ENCODE data around the gene UBXN7.
"Not testable (repeated sequence)": the region's sequence is repeated elsewhere in the genome, so short reads cannot be mapped to it uniquely, and the experiment has no call there.

UBXN7 gene

DNA sequence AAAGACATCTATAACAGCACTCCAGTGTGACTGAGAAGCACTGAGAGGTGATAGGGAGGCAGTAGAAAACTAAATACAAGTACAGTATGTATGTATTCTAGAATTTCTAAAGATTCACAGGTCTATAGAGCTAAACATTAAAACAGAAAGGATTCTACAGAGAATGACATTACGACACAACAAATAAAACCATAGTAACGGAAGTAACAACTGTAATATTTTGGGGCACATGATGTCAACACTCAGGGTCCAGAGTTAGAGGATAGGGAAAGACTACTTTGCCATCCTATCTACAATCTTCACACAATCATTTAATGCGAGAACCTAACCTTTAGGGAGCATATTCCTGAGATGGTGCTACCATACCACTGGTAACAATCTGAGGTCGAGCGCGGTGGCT is 13.6 kb downstream of the UBXN7 start:
- DNase-seq = no peak

DNA sequence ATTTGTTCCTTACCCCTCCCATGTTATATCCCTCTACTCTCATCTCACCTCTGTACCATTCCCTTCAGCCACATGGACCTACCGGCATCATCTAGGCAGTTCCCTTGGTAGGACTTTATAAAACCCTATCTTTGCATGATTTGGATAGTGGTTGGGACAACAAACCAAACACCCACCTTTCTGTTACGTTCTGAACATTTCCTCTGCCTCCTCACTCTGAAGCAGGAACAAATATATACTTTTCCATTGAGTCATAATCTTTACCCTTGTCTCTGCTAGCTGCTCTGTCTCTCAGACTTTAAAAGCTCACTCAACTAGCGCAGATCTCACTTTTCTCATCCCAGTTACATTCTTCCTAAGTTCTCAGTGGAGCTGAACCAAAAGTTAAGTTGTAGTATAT is 17.8 kb downstream of the UBXN7 start:
- no peak for DNase-seq

DNA sequence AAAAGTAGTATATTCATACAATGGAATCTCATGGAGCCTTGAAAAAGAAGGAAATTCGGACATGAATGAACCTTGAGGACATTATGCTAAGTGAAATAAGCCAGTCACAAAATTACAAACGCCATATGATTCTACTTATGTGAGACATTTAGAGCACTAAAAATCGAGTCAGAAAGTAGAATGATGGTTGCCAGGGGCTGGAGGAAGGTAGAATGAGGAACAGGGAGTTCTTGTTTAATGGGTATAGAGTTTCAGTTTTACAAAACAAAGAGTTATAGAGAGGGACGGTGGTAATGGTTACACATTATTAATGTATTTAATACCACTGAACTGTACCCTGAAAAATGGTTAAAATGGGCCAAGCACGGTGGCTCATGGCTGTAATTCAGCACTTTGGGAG is 19.5 kb downstream of the UBXN7 start:
- no peak for DNase-seq

DNA sequence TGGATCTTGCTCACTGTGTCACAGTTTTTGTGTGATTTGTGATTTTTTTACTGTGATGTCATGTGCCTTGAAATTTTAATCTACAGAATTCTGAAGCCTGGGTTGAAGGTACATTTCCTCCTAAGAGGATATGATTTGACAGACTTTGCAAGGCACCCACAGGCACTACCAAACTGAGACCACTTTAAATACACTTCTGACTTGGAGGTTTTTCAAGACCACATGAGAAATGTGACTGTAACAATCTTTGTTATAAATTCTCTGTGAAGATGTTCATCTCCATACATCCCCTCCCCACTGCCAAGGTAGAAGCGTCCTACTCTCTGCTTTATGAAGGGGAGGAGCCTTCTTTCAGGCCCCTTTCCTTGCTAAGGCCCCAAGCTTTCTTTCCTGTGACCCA is 22.8 kb downstream of the UBXN7 start:
- DNase-seq = no peak

DNA sequence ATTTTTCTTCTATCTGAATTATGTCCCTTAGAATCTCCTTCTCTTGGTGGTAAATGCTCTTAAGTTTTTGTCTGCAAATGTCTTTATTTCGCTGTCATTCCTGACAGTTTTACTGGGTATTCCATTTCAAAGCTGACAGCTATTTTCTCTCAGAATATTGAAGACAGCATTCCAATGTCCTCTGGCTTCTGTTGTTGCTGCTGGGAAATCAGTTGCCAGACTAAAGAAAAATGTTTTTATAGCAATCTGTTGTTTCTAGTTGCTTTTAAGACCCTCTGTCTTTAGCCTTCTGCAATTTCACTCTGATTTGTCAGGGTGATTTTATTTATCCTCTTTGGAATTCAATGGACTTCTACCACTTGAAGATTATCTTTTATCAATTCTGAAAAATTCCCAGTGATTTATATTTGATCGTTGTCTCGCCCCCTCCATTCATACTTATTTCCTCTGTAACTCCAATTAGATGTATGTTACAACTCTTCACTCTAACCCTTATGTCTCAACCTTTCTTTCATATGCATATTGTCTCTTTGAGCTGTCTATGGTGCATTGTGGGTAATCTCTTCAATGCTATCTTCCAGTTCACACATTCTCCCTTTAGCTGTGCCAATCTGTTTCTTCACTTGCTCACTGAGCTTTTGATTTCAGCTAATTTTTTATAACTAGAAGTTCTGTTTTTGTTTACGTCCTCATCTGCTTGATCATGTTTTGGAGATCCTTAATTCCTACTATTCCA is 23.5 kb downstream of the UBXN7 start:
- no peak for DNase-seq

DNA sequence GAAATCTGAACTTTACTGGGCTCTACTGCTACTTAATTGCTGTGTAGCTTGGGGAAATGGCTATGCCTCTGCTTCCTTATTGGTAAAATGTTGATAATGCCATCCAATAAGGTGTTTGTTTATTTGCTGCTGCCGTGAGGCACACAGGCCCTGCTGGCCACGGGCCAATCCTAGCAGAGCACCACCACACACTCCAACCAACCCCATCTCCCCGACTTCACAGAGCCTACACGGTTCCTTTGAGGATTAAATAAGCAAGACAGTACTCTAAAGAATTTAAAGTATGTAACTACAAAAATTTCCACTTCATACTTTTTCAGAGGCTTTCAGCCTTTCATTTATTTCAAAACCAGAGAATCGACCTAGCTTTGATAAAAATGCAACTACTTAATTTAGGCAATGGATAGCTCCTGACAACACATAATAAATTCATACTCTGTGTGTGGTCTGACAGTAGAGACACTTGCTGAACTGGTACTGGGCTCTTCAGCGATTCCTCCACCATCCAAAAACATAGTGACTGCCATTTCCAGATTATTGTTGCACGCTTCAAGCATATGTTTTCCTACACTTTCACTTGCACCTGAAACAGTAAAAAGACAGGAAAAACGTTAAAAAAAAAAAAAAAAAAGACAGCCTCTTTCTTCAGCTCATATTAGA is 25.3 kb downstream of the UBXN7 start:
- no peak for DNase-seq

DNA sequence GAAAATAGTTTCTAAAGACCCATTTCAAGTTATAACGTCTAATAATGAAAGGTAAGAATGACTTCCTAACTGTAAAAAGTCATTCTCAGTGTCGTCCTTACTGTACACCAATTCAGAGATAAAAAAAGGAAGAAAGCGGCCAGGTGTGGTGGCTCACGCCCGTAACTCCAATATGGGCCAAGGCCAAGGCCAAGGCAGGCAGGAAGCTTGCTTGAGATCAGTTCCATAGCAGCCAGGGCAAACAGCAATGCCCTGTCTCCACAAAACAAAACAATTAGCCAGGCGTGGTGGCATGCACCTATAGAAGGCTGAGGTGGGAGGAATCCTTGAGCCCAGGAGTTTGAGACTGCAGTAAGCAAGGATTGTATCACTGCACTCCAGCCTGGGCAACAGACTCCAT is 31.9 kb downstream of the UBXN7 start:
- no peak for DNase-seq

DNA sequence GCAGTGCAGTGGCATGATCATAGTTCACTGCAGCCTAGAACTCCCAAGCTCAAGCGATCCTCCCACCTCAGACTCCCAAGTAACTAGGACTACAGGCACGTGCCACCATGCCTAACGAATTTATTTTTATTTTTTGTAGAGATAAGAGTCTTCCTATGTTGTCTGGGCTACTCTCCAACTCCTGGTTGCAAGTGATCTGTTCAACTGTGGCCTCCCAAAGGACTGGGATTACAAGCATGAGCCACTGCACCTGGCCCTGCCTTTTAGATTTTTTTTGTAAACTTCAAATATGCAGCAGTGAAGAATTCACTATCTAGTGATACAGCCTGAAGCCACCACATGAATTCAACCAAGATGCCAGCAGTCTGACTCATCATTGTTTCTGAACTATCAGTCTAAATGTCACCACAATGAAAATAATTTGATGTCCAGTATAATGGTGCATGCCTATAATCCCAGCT is 32.7 kb downstream of the UBXN7 start:
- no peak for DNase-seq

DNA sequence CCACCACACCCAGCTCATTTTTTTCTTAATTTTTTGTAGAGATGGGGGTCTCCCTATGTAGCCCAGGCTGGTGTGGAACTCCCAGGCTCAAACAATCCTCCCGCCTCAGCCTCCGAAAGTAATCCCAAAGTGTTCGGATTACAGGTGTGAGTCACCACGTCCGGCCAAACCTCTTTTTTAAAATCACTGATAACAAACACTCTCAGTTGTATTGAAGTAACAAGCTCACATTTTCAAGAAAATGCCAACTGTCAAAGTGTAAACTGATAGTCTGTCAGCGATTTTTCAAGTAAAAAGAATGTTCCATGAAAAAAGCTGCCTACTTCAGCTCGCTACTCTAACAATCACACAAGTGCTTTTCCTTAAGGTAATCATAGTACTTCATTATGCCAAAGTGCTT is 33.4 kb downstream of the UBXN7 start:
- no peak for DNase-seq

DNA sequence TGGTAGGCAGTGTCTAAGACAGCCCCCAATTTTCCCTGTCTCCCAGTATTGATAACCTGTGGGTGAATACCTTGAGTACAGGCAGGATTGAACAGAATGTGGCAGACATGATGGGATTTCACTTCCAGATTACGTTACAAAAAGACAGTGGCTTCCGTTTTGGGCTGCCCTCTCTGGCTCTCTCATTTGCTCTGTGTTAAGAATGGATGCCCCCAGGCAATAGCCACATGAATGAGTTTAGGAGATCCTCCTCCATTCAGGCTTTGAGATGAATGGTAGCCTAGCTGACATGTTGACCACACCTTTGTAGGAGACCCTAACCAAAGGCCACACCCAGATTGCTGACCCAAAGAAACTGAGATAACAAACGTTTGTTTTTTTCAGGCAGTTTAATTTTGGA is 34.3 kb downstream of the UBXN7 start:
- no peak for DNase-seq

DNA sequence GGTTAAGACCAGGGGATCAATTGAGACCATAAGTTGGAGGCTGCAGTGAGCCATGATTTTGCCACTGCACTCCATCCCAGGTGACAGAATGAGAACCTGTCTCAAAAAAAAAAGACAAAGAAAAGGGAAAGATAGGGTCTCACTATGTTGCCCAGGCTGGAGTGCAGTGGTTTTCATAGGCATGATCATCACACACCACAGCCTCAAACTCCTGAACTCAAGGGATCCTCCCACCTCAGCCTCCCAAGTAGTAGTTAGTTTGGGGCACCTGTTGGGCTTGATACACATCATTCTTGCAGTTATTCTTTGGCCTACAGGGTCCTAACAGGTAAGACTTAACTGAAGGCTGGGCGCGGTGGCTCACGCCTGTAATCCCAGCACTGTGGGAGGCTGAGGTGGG is 42.1 kb downstream of the UBXN7 start:
- no peak for DNase-seq

DNA sequence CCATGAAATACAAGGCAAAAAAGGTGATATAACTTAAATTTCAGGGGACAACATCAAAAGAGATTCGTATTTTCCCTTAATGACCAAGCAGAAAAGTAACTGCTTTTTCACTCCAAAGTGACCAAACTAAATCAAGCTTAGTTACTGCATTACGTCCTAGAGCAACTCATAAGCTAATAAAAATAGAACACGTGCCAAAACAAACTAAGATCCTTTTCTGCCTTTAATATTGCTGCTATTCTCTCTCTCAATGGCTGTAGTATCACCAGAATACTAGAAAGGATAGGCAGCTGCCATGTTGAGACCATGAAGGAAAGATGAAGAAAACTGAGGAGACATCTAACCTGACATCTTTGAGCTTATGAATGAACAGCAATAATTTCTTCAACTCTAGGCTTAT is 43.3 kb downstream of the UBXN7 start:
- DNase-seq = no peak

DNA sequence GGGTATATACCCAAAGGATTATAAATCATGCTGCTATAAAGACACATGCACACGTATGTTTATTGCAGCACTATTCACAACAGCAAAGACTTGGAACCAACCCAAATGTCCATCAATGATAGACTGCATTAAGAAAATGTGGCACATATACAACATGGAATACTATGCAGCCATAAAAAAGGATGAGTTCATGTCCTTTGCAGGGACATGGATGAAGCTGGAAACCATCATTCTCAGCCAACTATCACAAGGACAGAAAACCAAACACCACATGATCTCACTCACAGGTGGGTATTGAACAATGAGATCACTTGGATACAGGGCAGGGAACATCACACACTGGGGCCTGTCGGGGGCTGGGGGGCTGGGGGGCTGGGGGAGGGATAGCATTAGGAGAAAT is 44.3 kb downstream of the UBXN7 start:
- DNase-seq = not testable (repeated sequence)

DNA sequence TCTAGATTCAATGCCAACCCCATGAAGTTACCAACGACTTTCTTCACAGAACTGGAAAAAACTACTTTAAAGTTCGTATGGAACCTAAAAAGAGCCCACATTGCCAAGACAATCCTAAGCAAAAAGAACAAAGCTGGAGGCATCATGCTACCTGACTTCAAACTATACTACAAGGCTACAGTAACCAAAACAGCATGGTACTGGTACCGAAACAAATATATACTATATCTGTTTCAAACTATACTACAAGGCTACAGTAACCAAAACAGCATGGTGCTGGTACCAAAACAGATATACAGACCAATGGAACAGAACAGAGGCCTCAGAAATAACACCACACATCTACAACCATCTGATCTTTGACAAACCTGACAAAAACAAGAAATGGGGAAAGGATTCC is 45.4 kb downstream of the UBXN7 start:
- not testable (repeated sequence) for DNase-seq

DNA sequence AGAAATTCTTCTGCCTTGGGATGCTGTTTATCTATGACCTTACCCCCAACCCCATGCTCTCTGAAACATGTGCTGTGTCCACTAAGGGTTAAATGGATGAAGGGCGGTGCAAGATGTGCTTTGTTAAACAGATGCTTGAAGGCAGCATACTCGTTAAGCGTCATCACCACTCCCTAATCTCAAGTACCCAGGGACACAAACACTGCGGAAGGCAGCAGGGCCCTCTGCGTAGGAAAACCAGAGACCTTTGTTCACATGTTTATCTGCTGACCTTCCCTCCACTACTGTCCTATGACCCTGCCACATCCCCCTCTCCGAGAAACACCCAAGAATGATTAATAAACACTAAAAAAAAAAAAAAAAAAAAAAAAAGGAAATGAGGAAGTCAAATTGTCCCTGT is 46.2 kb downstream of the UBXN7 start:
- DNase-seq = not testable (repeated sequence)

DNA sequence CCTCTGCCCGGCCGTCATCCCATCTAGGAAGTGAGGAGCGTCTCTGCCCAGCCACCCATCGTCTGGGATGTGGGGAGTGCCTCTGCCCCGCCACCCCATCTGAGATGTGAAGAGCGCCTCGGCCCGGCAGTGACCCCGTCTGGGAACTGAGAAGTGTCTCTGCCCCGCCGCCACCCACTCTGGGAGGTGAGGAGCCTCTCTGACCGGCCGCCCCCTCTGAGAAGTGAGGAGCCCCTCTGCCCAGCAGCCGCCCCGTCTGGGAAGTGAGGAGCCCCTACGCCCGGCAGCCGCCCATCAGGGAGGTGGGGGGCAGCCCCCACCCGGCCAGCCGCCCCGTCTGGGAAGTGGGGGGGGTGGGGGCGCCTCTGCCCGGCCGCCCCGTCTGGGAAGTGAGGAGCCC is 46.8 kb downstream of the UBXN7 start:
- not testable (repeated sequence) for DNase-seq

DNA sequence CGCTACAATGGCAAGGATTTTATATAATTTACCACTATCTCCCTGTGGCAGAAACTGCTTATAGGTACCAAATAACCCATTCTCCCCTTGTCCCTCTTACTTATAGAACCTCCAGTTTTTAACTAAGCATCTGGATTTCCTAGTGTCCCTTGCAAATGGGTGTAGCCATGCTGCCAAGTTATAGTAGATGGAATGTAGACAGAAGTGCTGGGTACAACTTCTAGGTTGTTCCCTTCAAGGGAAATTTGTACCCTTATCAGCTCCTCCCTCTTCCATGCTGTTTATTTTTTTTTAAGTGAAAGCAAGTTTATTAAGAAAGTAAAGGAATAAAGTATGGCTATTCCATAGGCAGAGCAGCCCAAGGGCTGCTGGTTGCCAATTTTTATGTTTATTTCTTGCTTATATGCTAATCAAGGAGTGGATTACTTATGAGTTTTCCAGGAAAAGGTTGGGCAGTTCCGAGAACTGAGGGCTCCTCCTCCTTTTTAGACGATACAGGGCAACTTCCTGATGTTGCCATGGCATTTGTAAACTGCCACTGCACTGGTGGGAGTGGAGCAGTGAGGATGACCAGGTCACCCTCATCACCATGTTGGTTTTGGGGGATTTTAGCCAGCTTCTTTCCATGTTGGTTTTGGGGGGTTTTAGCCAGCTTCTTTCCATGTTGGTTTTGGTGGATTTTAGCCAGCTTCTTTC is 53.9 kb downstream of the UBXN7 start:
- DNase-seq = no peak

DNA sequence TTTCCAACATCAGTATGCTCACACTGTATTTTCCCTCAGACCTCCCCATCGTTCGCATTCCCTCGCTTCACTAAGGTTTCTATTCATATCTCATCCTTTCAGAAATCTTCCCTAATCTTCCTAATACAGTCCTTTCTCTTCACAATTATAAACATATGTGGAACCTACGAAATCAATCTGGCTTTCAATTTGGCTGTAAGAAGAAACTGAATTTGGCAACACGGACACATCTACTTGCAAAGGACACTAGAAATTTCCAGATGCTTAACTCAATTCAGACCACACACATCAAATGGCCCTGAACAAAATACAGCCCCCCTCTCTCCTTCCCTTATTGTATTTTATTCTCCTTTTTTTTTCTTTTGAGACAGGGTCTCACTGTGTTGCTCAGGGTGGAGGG is 54.9 kb downstream of the UBXN7 start:
- no peak for DNase-seq

DNA sequence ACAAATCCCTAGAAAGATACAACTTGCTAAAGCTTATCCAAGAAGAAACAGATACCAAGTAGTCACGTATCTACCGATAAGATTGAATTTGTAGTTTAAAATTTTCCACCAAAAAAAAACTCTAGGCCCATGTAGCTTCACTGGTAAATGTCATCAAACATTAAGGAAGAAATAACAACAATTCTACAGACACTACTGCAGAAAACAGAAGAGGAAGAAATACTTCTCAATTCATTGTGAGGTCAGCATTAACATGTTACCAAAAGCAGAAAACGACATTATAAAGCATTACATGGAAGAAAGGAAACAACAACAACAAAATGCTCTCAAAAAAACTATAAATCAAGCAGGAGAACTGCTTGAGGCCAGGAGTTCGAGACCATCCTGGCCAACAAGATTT is 66.5 kb downstream of the UBXN7 start:
- DNase-seq = no peak

DNA sequence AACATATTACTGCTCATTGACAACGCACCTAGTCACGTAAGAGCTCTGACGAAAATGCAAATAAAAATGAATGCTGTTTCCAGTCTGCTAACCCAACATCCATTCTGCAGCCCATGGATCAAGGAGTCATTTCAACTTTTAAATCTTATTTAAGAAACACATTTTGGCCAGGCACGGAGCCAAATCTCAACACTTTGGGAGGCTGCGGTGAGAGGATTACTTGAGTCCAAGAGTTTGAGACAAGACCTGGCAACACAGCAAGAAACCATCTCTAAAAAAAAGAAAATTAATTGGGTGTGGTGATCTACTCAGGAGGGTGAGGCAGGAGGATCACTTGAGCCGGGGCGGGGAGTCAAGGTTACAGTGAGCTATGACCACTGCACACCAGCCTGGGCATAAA is 71.6 kb downstream of the UBXN7 start:
- DNase-seq = no peak

DNA sequence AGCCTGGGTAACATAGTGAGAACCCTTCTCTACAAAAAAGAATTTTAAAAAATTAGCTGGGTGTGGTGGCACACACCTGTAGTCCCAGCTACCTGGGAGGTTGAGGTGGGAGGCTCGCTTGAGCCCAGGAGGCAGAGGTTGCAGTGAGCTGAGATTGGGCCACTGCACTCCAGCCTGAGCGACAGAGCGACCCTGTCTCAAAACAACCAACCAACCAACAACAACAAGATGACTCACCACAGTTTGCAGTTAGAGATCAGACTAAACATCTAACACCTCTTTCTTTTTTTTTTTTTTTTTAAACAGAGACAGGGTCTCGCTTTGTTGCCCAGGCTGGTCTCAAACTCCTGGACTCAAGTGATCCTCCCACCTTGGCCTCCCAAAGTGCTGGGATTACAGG is 73.7 kb downstream of the UBXN7 start:
- DNase-seq = not testable (repeated sequence)

DNA sequence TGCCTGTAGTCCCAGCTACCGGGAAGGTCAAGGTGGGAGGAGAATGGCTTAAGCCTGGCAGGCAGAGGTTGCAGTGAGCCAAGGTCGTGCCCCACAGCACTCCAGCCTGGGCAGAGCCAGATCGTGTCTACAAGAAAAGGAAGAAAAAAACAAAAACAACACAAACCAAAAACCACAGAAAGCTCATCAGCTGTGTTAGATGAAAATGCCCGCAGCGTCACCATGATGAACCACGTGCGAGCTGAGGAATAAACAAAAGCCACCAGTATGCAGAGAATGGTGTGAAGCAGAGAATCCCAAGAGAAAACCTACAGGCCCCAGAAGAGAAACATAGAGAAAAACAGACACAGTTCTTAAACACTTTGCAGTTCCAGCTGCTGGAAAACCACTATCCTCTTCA is 74.3 kb downstream of the UBXN7 start:
- DNase-seq = peak; percentile 27

DNA sequence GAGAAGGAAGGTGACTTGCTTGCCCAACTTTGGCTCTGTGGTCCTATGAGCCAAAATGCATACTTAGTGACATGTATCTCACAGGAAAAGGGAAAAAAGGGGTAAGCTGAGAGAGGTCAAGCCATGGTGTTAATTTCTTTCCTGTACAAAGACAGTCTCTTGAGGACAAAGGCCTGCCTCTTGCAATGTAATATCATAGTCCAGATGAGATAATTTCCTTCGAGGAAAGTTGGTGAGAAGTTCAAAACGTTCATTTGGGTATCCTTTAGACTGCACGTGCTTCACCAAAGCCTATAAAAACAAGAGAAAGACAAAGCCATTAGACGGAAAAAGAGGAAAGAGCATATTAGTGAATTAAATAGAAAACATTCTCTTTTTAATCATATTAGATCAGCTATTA is 75.7 kb downstream of the UBXN7 start:
- DNase-seq = no peak

DNA sequence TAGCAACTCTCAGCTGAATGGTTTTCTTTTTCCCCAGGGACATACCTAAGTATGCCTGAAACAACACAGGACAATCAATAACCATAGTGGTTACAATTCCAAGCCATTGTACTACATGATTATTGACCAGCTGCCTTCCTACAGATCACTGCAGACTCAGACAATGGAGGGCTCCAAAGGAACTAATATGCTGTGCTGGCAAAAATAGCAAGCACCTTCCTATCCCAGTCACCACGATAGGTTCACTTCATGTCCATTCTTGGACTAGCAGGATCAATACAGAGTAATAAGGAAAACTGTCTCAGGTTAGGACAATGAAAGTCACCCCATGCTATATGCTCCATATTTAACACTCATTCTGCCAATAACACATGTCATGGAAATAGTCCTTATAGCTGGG is 76.6 kb downstream of the UBXN7 start:
- DNase-seq = no peak

Measured in activated gamma-delta T cell treated with Interleukin-2 at 50 U/mL for 16 hours (primary cell).